K562 (cell line): ENCODE results near the gene DNAJA1. TPM values are rescaled to one million over a fixed set of nuclear protein-coding genes. Genes with fewer than 3 reads are reported as not detected.

Experiments
- ATAC-seq: fragments of 200-7000 bp; cut with Tn5 transposase; 3 replicates; pipeline ENCODE4 v1.9.1; 2020; ENCODE audit warnings: moderate library complexity
- BruUV-seq: library from RNA; stranded (reverse); fragments of 400-500 nt; replicated peaks from 2 replicates; lab custom pipeline; 2021; lab: Mats Ljungman, UMichigan
- CTCF ChIA-PET: fragments of 300-600 bp; formaldehyde crosslinking; extraction: SDS; loops from one replicate; lab custom pipeline; 2021; ENCODE audit warnings: low intra/inter-chr PET ratio; lab: Yijun Ruan, JAX
- POLR2A ChIA-PET: fragments of 300-600, 350-650 bp; sonication (Branson Sonifier 250); formaldehyde crosslinking; extraction: SDS; loops from one replicate; lab custom pipeline; 2021; ENCODE audit warnings: antibody characterized with exemption, inconsistent platforms; lab: Yijun Ruan, JAX
- DNase-seq, 4 experiments: peaks; one replicate each; pipeline versions ENCODE4 v3.0.0 to v3.0.0-alpha.2; 2011 to 2018; ENCODE audit warnings: low spot score in 3 of 4, mixed read lengths in 3 of 4; ENCODE audit errors: extremely low read depth in 1 of 4
- FAIRE-seq: peaks from 2 replicates; lab custom pipeline; 2011; peaks lifted over from hg19 to GRCh38; lab: Jason Lieb, UNC
- H2AFZ ChIP-seq: 2 replicates; pipeline ENCODE4 v1.6.0; 2011; ENCODE audit warnings: low read depth, low read length, control low read depth, inconsistent platforms
- H3K27ac ChIP-seq: fragments of 200-600 bp; 3 replicates; pipeline ENCODE4 v1.8.0; 2011; ENCODE audit warnings: low read depth, mild to moderate bottlenecking, control low read depth, inconsistent platforms, low read length, moderate library complexity, mixed read lengths; ENCODE audit errors: extremely low read depth
- H3K27me3 ChIP-seq, 2 experiments: fragments of 300-600 bp in 1 of 2; 2 replicates in 1 of 2; 3 replicates in 1 of 2; pipeline versions ENCODE4 v1.6.0 to v1.8.0; 2011; ENCODE audit warnings: inconsistent platforms in 2 of 2, low read length in 2 of 2, mild to moderate bottlenecking in 1 of 2, mixed read lengths in 1 of 2, moderate library complexity in 1 of 2; ENCODE audit not compliant: control insufficient read depth in 2 of 2, insufficient read depth in 2 of 2
- H3K36me3 ChIP-seq: fragments of 300-600 bp; 3 replicates; pipeline ENCODE4 v1.8.0; 2011; ENCODE audit warnings: mild to moderate bottlenecking, low read length, inconsistent platforms; ENCODE audit not compliant: control insufficient read depth, insufficient read depth
- H3K4me1 ChIP-seq, 2 experiments: fragments of 200-600 bp in 1 of 2; replicated peaks in 1 of 2; 2 replicates in 1 of 2; 3 replicates in 1 of 2; pipeline versions ENCODE4 v1.5.1 to v1.8.0; 2011; ENCODE audit warnings: inconsistent platforms in 2 of 2, low read length in 2 of 2, mild to moderate bottlenecking in 1 of 2, mixed read lengths in 1 of 2, moderate library complexity in 1 of 2; ENCODE audit not compliant: control insufficient read depth in 2 of 2, insufficient read depth in 2 of 2
- H3K4me2 ChIP-seq: 2 replicates; pipeline ENCODE4 v1.6.1; 2011; ENCODE audit warnings: low read length, control low read depth, inconsistent platforms, mixed read lengths; ENCODE audit not compliant: insufficient read depth
- H3K4me3 ChIP-seq: fragments of 200-600 bp; sonication (generic), shearing (Covaris generic); 2 replicates; pipeline ENCODE4 v1.5.1; 2016; ENCODE audit warnings: control low read depth, inconsistent platforms
- H3K79me2 ChIP-seq: fragments of 200-600 bp; 3 replicates; pipeline ENCODE4 v1.8.0; 2011; ENCODE audit warnings: low read length, inconsistent platforms; ENCODE audit not compliant: control insufficient read depth, insufficient read depth
- H3K9ac ChIP-seq, 2 experiments: 2 replicates each; pipeline versions ENCODE4 v1.6.0 to v1.6.1; 2011; ENCODE audit warnings: low read depth in 2 of 2, low read length in 2 of 2, control low read depth in 1 of 2, inconsistent platforms in 1 of 2, mild to moderate bottlenecking in 1 of 2, mixed read lengths in 1 of 2; ENCODE audit not compliant: insufficient read depth in 1 of 2
- H3K9me1 ChIP-seq: one replicate; pipeline ENCODE4 v1.6.0; 2011; ENCODE audit warnings: inconsistent platforms, mild to moderate bottlenecking, low read length, moderate library complexity; ENCODE audit not compliant: control insufficient read depth, insufficient read depth
- H3K9me3 ChIP-seq: replicated peaks from 2 replicates; pipeline ENCODE4 v1.5.1; 2011; ENCODE audit warnings: low read depth, low read length, inconsistent platforms; ENCODE audit not compliant: control insufficient read depth, insufficient read depth
- H4K20me1 ChIP-seq: replicated peaks from 2 replicates; pipeline ENCODE4 v1.6.1; 2011; ENCODE audit warnings: low read length, inconsistent platforms, mixed read lengths; ENCODE audit not compliant: control insufficient read depth, insufficient read depth
- HNRNPH1 ChIP-seq: fragments of 200-400 bp; formaldehyde crosslinking; optimal IDR thresholded peaks from 2 replicates; pipeline ENCODE3; 2017; ENCODE audit warnings: low read depth, mild to moderate bottlenecking, low read length, moderate library complexity
- PRDM10 ChIP-seq: fragments of 450-650 bp; IDR thresholded peaks from 2 replicates; pipeline ENCODE4 v1.6.1; 2018; ENCODE audit not compliant: partially characterized antibody
- PRMT5 ChIP-seq: sonication (generic); formaldehyde crosslinking; IDR thresholded peaks from 2 replicates; pipeline ENCODE4 v1.5.0; 2020; ENCODE audit warnings: missing genetic modification reagents
- SMARCC2 ChIP-seq: fragments of 450-650 bp; IDR thresholded peaks from 2 replicates; pipeline ENCODE4 v1.6.1; 2017; ENCODE audit warnings: antibody characterized with exemption, moderate library complexity, mild to moderate bottlenecking, low read depth
- ZBTB8A ChIP-seq: fragments of 450-650 bp; IDR thresholded peaks from 2 replicates; pipeline ENCODE4 v1.6.1; 2018; ENCODE audit warnings: mild to moderate bottlenecking, moderate library complexity; ENCODE audit not compliant: partially characterized antibody
- ZNF197 ChIP-seq: fragments of 200-800 bp; sonication (Bioruptor generic); IDR thresholded peaks from 2 replicates; pipeline ENCODE4 v1.6.1; 2016; ENCODE audit warnings: low read depth, missing genetic modification characterization, missing compliant biosample characterization
- ZNF696 ChIP-seq: fragments of 250-450 bp; sonication (Bioruptor Pico); conservative IDR thresholded peaks from 2 replicates; pipeline ENCODE4 v1.4.0; 2020; ENCODE audit warnings: mild to moderate bottlenecking, moderate library complexity
- WGBS: fragments of 100-300 bp; shearing (Covaris generic); methylation state at CpG from one replicate; pipeline ENCODE4 v1.1.6; 2016; ENCODE audit warnings: low coverage, mixed read lengths; ENCODE audit not compliant: insufficient coverage; ENCODE audit errors: missing lambda C conversion rate; 5-methylcytosine and 5-hydroxymethylcytosine counted together
- in situ Hi-C: fragments of 300-500 bp; cut with MboI; formaldehyde crosslinking; loops from 4 replicates; pipeline ENCODE4 v1.15.0; 2018; ENCODE audit warnings: inconsistent platforms, mixed read lengths
- intact Hi-C: fragments of 100-400 bp; cut with micrococcal nuclease; formaldehyde crosslinking; loops from 2 replicates; pipeline ENCODE4 v1.14.2; 2022
- polyA plus RNA-seq, 8 experiments: library from polyadenylated mRNA; depleted of rRNA in 4 of 8; stranded (reverse) in 5 of 8; unstranded in 3 of 8; fragments of >200 nt; fragmentation: Nextera tagmentation in 2 of 8; fragmentation: Illumina TruSeq in 1 of 8; extraction: Ambion mirVana in 2 of 8; extraction: Trizol in 1 of 8; gene quantifications; 2 replicates each; pipeline versions ENCODE4 v1.2.1 to v1.2.3, GENCODE V29; 2011 to 2014; ENCODE audit warnings: inconsistent platforms in 1 of 8, missing spikeins in 1 of 8
- total RNA-seq, 7 experiments: library from RNA; depleted of rRNA in 6 of 7; stranded (reverse); fragments of >200 nt in 6 of 7; fragmentation: Illumina TruSeq in 2 of 7; extraction: Trizol in 2 of 7; gene quantifications; 2 replicates each; pipeline versions ENCODE4 v1.2.1 to v1.2.3, GENCODE V29; 2011 to 2021; ENCODE audit warnings: low replicate concordance in 1 of 7

Gene DNAJA1
- total and polyA plus RNA-seq, 9 of the 15 experiments (the other 6 are each of a cell fraction or from before 2014, with no cell fraction given) = 109 to 359 (median 175) TPM

GRCh38 chr9:33007755-33008154 lies 17.3 kb upstream of the DNAJA1 start:
- H3K4me3 ChIP-seq = no peak overlapping the region
- ChIA-PET CTCF (no interaction called here), POLR2A (interaction anchor here (1.0 to 1.5 kb wide), 3 partner anchors 9 to 18 kb away, joined by 3 to 7 read pairs (median 6); partner anchors contain the start of gene DNAJA1)
- no peak overlapping the region for H2AFZ ChIP-seq
- BruUV-seq = no TSS peak
- no peak overlapping the region for H3K4me2 ChIP-seq
- intact Hi-C loops (no loop called here), in situ Hi-C loops (no loop called here)
- H3K9me3 ChIP-seq = no peaks in the 10 kb centered on the region
- no peak overlapping the region for H3K27ac ChIP-seq
- ATAC-seq = no peak
- peaks cover 0 to 4% of the 10 kb centered on the region in 2 experiments; a peak in 2 of 5 replicates for H3K4me1 ChIP-seq
- FAIRE-seq = no peak
- no peak for TF ChIP-seq ZNF197 (CRISPR knock-in tag)
- no peak for TF ChIP-seq ZNF696 (CRISPR knock-in tag)
- TF ChIP-seq SMARCC2 = no peak
- TF ChIP-seq ZBTB8A = no peak
- TF ChIP-seq HNRNPH1 = no peak
- no peak for TF ChIP-seq PRDM10
- no peak for TF ChIP-seq PRMT5
- no peaks in the 10 kb centered on the region for H3K9me1 ChIP-seq
- H3K79me2 ChIP-seq = peaks cover 8% of the 10 kb centered on the region; the same call in 1 of the 3 replicates
- H4K20me1 ChIP-seq = no peaks in the 10 kb centered on the region
- no peaks in the 10 kb centered on the region for H3K27me3 ChIP-seq
- WGBS = 83% methylated on average over 3 of the region's 4 CpGs
- H3K36me3 ChIP-seq = peaks cover 9% of the 10 kb centered on the region; the same call in 1 of the 3 replicates
- DNase-seq = no peak
- H3K9ac ChIP-seq = no peak overlapping the region
